Activated CD8-positive, alpha-beta memory T cell treated with anti-CD3 and anti-CD28 coated beads for 36 hours (primary cell): ENCODE data around the gene MACROD2. TPM values are rescaled to one million over a fixed set of nuclear protein-coding genes. Genes with fewer than 3 reads are reported as not detected.
"Not testable (repeated sequence)": the region's sequence is repeated elsewhere in the genome, so short reads cannot be mapped to it uniquely, and the experiment has no call there.

Source experiments
- CTCF ChIA-PET: fragments of 350-600 bp; sonication (Branson Sonifier 250); formaldehyde crosslinking; loops from one replicate; lab custom pipeline; 2021; ENCODE audit warnings: antibody characterized with exemption; lab: Charles Lee
- POLR2A ChIA-PET: fragments of 350-600 bp; sonication (Branson Sonifier 250); formaldehyde crosslinking; loops from one replicate; lab custom pipeline; 2021; ENCODE audit warnings: antibody characterized with exemption; lab: Charles Lee
- total RNA-seq, 2 experiments: library from RNA; stranded (reverse); gene quantifications; one replicate each; pipeline ENCODE4 v1.2.3, GENCODE V29; 2021

The MACROD2 gene
- total RNA-seq, 2 experiments from 2014 or later: not detected

DNA sequence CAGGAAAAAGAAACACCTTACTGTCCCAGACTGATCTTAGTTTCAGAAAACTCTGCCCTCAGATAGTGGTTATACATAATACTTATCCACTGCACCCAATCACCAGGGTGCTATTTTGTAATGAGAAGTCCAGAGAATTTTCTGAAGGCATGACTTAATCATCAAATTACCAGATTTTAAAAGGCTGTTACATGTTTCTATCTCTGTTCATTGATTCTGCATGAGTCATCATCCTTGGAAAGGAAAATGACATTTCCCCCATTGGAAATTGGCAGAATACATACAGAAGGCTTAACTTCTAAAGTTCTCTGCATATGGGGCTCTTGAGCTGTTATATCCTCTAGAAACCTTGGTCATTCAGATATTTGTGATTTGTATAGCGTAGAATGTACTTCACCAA is 930.0 kb downstream of the MACROD2 start:
- ChIA-PET CTCF (no interaction called here), POLR2A (no interaction called here)

GRCh38 chr20:14926436-14926835 is 931.1 kb downstream of the MACROD2 start:
- CTCF ChIA-PET, POLR2A ChIA-PET: not testable (repeated sequence)

DNA sequence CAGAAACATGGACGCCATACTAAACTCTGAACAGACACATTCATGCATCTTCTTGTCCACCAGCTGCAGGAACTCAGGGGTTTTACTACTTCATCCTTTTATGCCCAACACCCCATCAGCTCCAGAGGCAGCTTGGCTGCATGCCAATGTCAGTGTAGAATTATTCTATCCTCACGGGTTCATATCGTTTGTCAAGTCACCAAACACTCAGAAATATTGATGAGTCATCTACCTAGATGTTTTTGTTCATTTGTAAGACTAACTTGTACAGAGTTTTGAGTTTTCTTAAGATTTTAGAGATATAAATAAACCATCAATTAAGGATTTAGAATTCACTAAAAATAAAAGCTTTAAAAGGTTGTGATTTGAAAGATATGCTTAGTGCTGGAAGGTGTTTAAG is 932.8 kb downstream of the MACROD2 start:
- ChIA-PET POLR2A (no interaction called here), CTCF (no interaction called here)

DNA sequence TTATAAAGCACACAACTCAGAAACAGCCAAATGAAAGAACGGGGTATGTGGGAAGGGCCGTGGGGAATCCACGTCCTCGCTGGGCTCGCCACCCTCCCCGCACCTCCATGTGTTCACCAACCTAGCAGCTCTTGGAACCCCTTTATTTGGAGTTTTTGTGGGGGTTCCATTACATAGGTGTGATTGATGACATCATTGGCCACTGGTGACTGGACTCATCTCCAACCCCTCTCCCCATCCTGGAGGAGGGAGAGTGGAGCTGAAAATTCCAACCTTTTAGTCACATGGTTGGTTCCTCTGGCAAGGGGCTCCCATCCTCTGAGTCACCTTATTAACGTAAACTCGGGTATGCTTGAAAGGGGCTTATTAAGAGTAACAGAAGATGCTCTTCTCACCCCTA is 934.1 kb downstream of the MACROD2 start:
- ChIA-PET POLR2A (no interaction called here), CTCF (no interaction called here)

DNA sequence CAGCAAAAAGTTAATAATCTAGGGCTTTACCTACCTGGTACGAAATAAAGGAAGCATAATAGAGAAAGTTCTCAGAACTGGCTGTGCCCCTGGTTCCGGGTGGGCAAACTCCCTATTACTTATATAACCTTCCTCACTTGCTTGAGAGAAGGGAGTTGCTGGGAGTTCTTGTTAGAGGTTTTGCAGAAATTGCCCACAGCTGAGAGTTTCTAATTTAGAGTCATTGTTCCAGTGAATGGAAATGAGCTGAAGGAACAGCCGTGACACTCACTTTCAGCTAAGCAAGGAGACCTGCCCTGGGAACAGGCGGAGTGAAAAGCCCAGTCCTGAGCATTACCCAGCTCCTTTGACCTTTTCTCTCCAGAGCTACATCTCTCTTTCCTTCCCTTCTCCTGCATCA is 936.7 kb downstream of the MACROD2 start:
- ChIA-PET POLR2A (no interaction called here), CTCF (interaction anchor here (0.7 kb wide), 1 partner anchor 64 kb away, joined by 3 read pairs; no protein-coding TSS in a partner anchor)

DNA sequence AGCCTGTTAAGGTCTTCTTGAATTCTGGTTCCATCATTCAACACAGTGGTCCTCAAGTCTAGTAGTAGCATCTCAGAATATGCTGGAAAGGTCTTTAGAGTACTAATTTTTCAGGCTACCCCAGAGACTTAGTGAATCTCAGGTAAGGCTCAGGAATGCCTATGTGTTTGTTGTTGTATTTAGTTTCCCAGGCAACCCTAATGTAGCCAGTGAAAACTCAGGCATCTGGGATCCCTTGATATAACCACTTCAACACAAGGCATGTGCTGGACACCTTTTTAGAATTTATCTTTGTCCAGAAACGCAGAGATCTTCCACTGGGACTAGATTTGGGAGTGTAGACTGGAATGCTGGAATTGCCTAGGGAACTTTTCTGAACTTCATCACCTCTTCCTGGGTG is 940.0 kb downstream of the MACROD2 start:
- POLR2A ChIA-PET: no interaction called here
- CTCF ChIA-PET: no interaction called here

GRCh38 chr20:14937021-14937420 is 941.7 kb downstream of the MACROD2 start:
- POLR2A ChIA-PET: no interaction called here
- CTCF ChIA-PET: no interaction called here

DNA sequence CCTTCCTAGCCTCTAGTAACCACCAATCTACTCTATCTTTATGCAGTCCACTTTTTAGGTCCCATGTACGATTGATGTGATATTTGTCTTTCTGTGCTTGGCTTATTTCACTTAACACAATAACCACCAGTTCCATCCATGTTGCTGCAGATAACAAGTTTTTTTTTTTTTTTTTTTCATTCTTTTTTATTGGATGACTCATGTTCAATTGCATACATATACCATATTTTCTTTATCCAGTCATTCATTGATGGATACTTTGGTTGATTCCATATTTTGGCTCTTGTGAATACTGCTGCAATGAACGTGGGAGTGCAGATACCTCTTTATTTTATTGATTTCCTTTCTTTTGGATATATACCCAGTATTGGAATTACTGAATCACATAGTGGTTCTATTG is 942.5 kb downstream of the MACROD2 start:
- ChIA-PET POLR2A (no interaction called here), CTCF (no interaction called here)

- POLR2A ChIA-PET: no interaction called here
- CTCF ChIA-PET: interaction anchor here (0.5 to 0.9 kb wide), 2 partner anchors 51 to 62 kb away, joined by 3 read pairs; no protein-coding TSS in a partner anchor
Measured at GRCh38 chr20:14947536-14947935, 952.2 kb downstream of the MACROD2 start.

DNA sequence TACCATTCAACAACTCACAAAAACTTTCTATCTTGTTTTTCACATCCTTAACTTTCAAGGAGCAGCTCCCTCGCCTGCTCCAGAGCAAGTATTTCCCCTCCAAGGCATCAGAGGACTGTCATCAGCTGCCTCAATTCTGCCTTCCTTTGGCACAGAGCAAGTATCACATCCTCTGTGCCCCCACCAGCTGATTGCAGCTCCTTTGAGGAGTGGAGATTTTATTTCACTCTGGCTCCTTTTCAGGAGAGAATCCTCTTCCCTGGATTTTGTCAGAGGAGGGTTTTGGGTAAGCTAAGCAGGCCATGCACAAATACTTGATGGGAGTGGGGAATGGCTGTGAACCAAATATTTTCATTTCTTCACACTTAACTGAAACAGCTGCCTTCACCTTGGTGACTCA is 952.6 kb downstream of the MACROD2 start:
- POLR2A ChIA-PET: no interaction called here
- CTCF ChIA-PET: interaction anchor here (0.9 kb wide), 1 partner anchor 61 kb away, joined by 3 read pairs; no protein-coding TSS in a partner anchor

- POLR2A ChIA-PET: no interaction called here
- CTCF ChIA-PET: interaction anchor here (0.9 kb wide), 1 partner anchor 61 kb away, joined by 3 read pairs; no protein-coding TSS in a partner anchor
Measured at GRCh38 chr20:14948416-14948815, 953.1 kb downstream of the MACROD2 start.

DNA sequence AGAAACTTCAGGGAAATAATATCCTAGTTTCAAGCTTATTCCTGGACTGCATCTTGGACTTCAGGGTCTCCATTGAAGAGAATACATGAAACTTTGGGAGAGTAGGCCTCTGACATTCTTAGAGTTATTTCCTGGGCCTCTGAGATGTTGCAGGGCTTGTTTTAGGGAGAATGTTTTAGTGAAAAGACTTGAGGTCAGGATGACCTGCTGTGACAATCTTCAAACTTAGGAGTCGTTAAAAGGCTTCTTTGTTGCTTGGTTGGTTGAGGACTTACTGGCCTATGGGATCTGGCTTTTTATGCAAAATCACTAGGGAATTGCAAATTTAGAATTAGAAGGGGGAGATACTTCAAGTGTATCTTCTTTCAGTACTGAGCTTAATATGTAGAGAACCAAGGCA is 955.3 kb downstream of the MACROD2 start:
- CTCF ChIA-PET: interaction anchor here (0.6 kb wide), 1 partner anchor 249 kb away, joined by 3 read pairs; no protein-coding TSS in a partner anchor
- POLR2A ChIA-PET: no interaction called here

- CTCF ChIA-PET: interaction anchor here (0.6 kb wide), 1 partner anchor 249 kb away, joined by 3 read pairs; no protein-coding TSS in a partner anchor
- POLR2A ChIA-PET: no interaction called here
Measured at GRCh38 chr20:14951105-14951504, 955.8 kb downstream of the MACROD2 start.

GRCh38 chr20:14951707-14952418 is 956.5 kb downstream of the MACROD2 start:
- ChIA-PET POLR2A (no interaction called here), CTCF (no interaction called here)

DNA sequence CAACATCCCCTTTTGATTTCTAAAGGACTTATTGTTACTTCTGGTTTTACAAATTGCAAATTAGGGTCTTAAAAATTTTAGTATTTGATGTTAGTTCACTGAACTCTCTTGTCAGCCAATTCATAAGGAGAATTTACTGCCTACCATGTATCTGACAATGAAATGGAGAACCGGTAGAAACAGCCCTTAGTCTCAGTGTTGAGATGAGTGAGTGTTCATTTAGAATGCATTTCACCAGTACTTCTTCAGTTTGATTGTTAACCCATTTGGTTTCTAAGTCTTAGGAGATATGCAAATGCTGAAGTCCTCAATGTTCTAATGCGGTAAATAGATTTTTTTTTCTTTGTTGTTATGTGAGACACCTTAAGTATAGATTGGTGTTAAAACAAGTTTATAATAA is 958.4 kb downstream of the MACROD2 start:
- ChIA-PET CTCF (no interaction called here), POLR2A (no interaction called here)

- ChIA-PET CTCF (no interaction called here), POLR2A (interaction anchor here (0.6 kb wide), 1 partner anchor 537 kb away, joined by 3 read pairs; no protein-coding TSS in a partner anchor)
Measured at GRCh38 chr20:14955399-14955798, 960.1 kb downstream of the MACROD2 start.

- CTCF ChIA-PET: no interaction called here
Measured at GRCh38 chr20:14956026-14956425, 960.7 kb downstream of the MACROD2 start.

GRCh38 chr20:14956538-14956937 is 961.2 kb downstream of the MACROD2 start:
- CTCF ChIA-PET: no interaction called here

More at GRCh38 chr20:14956026-14956425, 960.7 kb downstream of the MACROD2 start:
- POLR2A ChIA-PET: interaction anchor here (0.6 kb wide), 1 partner anchor 538 kb away, joined by 3 read pairs; no protein-coding TSS in a partner anchor

GRCh38 chr20:14957402-14957801 is 962.1 kb downstream of the MACROD2 start:
- CTCF ChIA-PET: no interaction called here
- POLR2A ChIA-PET: no interaction called here

More at GRCh38 chr20:14956538-14956937, 961.2 kb downstream of the MACROD2 start:
- POLR2A ChIA-PET: no interaction called here

DNA sequence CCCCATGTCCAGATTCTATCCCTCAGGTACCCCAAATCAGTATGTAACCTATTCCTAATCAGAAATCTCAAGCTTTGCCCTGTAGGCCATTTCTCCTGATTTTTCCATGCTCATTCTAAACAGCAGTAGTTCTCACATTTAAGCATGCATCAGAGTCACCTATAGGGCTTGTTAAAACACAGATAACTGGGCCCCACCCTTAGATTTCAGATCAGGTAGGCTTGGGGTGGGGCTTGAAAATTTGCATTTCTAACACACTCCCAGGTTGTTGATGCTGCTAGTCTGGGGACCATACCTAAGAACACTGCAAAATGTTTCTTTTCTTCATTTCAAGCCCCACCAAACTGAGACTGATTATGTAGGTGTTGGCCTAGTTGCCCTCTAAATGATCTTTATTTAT is 963.3 kb downstream of the MACROD2 start:
- CTCF ChIA-PET: no interaction called here
- POLR2A ChIA-PET: no interaction called here
